ENCODE data around the gene PHOSPHO1. TPM values are rescaled to one million over a fixed set of nuclear protein-coding genes. Genes with fewer than 3 reads are reported as not detected.

PHOSPHO1 gene
- total RNA-seq, 1 experiment from 2014 or later: 0.54 TPM

- H3K27ac ChIP-seq (ENCODE audit: low read length): no peak overlapping the region
- no peaks in the 10 kb centered on the region for H3K9me3 ChIP-seq (ENCODE audit: control insufficient read depth, insufficient read depth, low read depth, low read length)
- in situ Hi-C loops (cut with HindIII; ENCODE audit: low pct_unique_long_range_greater_than_20kb, low sequenced_read_pairs): no loop called here
- no peak overlapping the region for H3K4me3 ChIP-seq (ENCODE audit: low read depth in 2 of 2, low read length in 2 of 2)
- ATAC-seq (no peak), DNase-seq (ENCODE audit: low read depth, low spot score) (no peak)
- POLR2A ChIA-PET: no interaction called here
- BruUV-seq (replicated peaks): no TSS peak
- H3K4me1 ChIP-seq (ENCODE audit: control insufficient read depth, insufficient read depth, low read length): no peaks in the 10 kb centered on the region
- H3K27me3 ChIP-seq (ENCODE audit: control insufficient read depth, insufficient read depth, low read length): no peaks in the 10 kb centered on the region; the same call in 1 of the 2 replicates
- TF ChIP-seq, protein P1, sequence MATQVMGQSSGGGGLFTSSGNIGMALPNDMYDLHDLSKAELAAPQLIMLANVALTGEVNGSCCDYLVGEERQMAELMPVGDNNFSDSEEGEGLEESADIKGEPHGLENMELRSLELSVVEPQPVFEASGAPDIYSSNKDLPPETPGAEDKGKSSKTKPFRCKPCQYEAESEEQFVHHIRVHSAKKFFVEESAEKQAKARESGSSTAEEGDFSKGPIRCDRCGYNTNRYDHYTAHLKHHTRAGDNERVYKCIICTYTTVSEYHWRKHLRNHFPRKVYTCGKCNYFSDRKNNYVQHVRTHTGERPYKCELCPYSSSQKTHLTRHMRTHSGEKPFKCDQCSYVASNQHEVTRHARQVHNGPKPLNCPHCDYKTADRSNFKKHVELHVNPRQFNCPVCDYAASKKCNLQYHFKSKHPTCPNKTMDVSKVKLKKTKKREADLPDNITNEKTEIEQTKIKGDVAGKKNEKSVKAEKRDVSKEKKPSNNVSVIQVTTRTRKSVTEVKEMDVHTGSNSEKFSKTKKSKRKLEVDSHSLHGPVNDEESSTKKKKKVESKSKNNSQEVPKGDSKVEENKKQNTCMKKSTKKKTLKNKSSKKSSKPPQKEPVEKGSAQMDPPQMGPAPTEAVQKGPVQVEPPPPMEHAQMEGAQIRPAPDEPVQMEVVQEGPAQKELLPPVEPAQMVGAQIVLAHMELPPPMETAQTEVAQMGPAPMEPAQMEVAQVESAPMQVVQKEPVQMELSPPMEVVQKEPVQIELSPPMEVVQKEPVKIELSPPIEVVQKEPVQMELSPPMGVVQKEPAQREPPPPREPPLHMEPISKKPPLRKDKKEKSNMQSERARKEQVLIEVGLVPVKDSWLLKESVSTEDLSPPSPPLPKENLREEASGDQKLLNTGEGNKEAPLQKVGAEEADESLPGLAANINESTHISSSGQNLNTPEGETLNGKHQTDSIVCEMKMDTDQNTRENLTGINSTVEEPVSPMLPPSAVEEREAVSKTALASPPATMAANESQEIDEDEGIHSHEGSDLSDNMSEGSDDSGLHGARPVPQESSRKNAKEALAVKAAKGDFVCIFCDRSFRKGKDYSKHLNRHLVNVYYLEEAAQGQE (IDR thresholded peaks at IDR 0.05; ENCODE audit: insufficient read depth in 1 of 2, low read depth in 2 of 2, low read length in 1 of 2): no peak
- no peak for TF ChIP-seq POLR2AphosphoS5 (IDR thresholded peaks at IDR 0.05; ENCODE audit: low read depth, low read length)
- intact Hi-C loops (cut with micrococcal nuclease; ENCODE audit: unreplicated experiment): no loop called here
- no peaks in the 10 kb centered on the region for H3K36me3 ChIP-seq (ENCODE audit: control insufficient read depth, insufficient read depth, low read length)
- CTCF ChIA-PET: no interaction called here
Observed at GRCh38 chr17:49200423-49201083, 30.0 kb downstream of the PHOSPHO1 start.

DNA sequence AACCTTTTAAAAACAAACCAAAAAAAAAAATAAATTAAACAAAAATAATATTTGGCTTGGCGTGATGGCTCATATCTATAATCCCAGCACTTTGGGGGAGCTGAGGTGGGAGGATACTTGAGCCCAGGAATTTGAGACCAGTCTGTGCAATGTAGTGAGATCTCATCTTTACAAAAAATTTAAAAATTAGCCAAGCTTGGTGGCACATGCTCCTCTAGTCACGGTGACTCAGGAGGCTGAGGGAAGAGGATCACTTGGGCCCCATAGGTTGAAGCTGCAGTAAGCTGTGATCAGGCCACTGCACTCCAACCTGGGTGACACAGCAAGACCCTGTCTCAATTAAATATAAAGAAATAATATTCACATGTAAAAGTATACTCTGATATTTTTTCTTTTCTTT lies 32.4 kb downstream of the PHOSPHO1 start:
- POLR2A ChIA-PET: interaction anchor here (0.6 kb wide), 1 partner anchor 25 kb away, joined by 6 read pairs; no protein-coding TSS in a partner anchor
- no peak for DNase-seq (ENCODE audit: low read depth, low spot score)
- intact Hi-C loops (cut with micrococcal nuclease; ENCODE audit: unreplicated experiment) (no loop called here), in situ Hi-C loops (cut with HindIII; ENCODE audit: low pct_unique_long_range_greater_than_20kb, low sequenced_read_pairs) (no loop called here)
- H3K36me3 ChIP-seq (ENCODE audit: control insufficient read depth, insufficient read depth, low read length): no peaks in the 10 kb centered on the region
- H3K4me1 ChIP-seq (ENCODE audit: control insufficient read depth, insufficient read depth, low read length): peaks cover 4% of the 10 kb centered on the region; the same call in 1 of the 2 replicates
- ATAC-seq: no peak
- no peak overlapping the region for H3K27ac ChIP-seq (ENCODE audit: low read length)
- TF ChIP-seq TCF7L2 (IDR thresholded peaks at IDR 0.05; ENCODE audit: low read depth, low read length) (no peak), SIN3A (IDR thresholded peaks at IDR 0.05; ENCODE audit: borderline replicate concordance, insufficient read depth, low read depth, low read length) (no peak), POLR2AphosphoS5 (IDR thresholded peaks at IDR 0.05; ENCODE audit: low read depth, low read length) (no peak)
- TF ChIP-seq, protein P2, sequence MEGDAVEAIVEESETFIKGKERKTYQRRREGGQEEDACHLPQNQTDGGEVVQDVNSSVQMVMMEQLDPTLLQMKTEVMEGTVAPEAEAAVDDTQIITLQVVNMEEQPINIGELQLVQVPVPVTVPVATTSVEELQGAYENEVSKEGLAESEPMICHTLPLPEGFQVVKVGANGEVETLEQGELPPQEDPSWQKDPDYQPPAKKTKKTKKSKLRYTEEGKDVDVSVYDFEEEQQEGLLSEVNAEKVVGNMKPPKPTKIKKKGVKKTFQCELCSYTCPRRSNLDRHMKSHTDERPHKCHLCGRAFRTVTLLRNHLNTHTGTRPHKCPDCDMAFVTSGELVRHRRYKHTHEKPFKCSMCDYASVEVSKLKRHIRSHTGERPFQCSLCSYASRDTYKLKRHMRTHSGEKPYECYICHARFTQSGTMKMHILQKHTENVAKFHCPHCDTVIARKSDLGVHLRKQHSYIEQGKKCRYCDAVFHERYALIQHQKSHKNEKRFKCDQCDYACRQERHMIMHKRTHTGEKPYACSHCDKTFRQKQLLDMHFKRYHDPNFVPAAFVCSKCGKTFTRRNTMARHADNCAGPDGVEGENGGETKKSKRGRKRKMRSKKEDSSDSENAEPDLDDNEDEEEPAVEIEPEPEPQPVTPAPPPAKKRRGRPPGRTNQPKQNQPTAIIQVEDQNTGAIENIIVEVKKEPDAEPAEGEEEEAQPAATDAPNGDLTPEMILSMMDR (IDR thresholded peaks at IDR 0.05): no peak
- TF ChIP-seq, protein P1 (IDR thresholded peaks at IDR 0.05; ENCODE audit: insufficient read depth in 1 of 2, low read depth in 2 of 2, low read length in 1 of 2): no peak
- BruUV-seq (replicated peaks): no TSS peak
- H3K4me3 ChIP-seq (ENCODE audit: low read depth in 2 of 2, low read length in 2 of 2): no peak overlapping the region
- no peaks in the 10 kb centered on the region for H3K27me3 ChIP-seq (ENCODE audit: control insufficient read depth, insufficient read depth, low read length)
- CTCF ChIA-PET: interaction anchor here (0.6 kb wide), 1 partner anchor 358 kb away, joined by 3 read pairs; no protein-coding TSS in a partner anchor
- no peaks in the 10 kb centered on the region for H3K9me3 ChIP-seq (ENCODE audit: control insufficient read depth, insufficient read depth, low read depth, low read length)

Measured in Panc1 (cell line).